OCI-LY3 (cell line): ENCODE data around the gene EHF.

Source experiments
- EZH2phosphoT487 ChIP-seq: fragments of 200-600 bp; shearing (Covaris generic); IDR thresholded peaks from 2 replicates; pipeline ENCODE4 v1.6.1; 2018; ENCODE audit warnings: antibody characterized with exemption, mixed run types, low read depth
- TF ChIP-seq, protein P1 (sequence below): fragments of 200-600, 300-600 bp; sonication (generic); IDR thresholded peaks from 2 replicates; pipeline ENCODE4 v1.5.1; 2014; ENCODE audit warnings: antibody characterized with exemption, low read length, low read depth

DNA sequence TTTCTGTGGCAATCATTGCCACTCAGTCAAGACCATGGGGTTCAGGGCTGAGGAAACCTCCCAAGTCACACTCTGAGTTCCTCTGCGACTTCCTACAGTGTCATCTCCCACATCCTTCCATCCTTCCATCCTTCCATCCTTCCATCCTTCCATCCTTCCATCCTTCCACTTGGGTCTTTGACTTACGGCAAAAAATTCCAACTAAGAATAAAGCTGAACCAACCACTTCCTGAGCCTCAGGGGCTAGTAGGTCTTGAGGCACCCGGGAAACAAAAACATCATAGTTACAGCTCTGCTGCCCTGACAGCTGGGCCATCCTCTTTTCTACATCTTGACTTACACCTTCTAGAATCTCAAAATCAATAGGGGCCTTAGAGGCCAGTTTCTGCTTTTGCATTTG, 32.1 kb downstream of the EHF start:
- TF ChIP-seq, protein P1, sequence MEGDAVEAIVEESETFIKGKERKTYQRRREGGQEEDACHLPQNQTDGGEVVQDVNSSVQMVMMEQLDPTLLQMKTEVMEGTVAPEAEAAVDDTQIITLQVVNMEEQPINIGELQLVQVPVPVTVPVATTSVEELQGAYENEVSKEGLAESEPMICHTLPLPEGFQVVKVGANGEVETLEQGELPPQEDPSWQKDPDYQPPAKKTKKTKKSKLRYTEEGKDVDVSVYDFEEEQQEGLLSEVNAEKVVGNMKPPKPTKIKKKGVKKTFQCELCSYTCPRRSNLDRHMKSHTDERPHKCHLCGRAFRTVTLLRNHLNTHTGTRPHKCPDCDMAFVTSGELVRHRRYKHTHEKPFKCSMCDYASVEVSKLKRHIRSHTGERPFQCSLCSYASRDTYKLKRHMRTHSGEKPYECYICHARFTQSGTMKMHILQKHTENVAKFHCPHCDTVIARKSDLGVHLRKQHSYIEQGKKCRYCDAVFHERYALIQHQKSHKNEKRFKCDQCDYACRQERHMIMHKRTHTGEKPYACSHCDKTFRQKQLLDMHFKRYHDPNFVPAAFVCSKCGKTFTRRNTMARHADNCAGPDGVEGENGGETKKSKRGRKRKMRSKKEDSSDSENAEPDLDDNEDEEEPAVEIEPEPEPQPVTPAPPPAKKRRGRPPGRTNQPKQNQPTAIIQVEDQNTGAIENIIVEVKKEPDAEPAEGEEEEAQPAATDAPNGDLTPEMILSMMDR, result no peak; the same call in 1 of the 2 replicates
- TF ChIP-seq EZH2phosphoT487, result no peak
